SK-N-SH (cell line): ENCODE data around the gene DNAH1. TPM values are rescaled to one million over a fixed set of nuclear protein-coding genes. Genes with fewer than 3 reads are reported as not detected.

Source experiments
- CTCF ChIA-PET: fragments of 300-600, 350-600 bp; formaldehyde crosslinking; extraction: SDS; loops from one replicate; lab custom pipeline; 2021; lab: Yijun Ruan, JAX
- POLR2A ChIA-PET: fragments of 350-600 bp; sonication (Branson Sonifier 250); formaldehyde crosslinking; extraction: SDS; loops from one replicate; lab custom pipeline; 2020; ENCODE audit warnings: antibody characterized with exemption, inconsistent platforms; lab: Yijun Ruan, JAX
- DNase-seq: peaks from one replicate; pipeline ENCODE4 v3.0.0; 2012
- H2AFZ ChIP-seq: fragments of 200-600 bp; sonication (generic); 2 replicates; pipeline ENCODE4 v1.8.1; 2016; ENCODE audit warnings: antibody characterized with exemption, mild to moderate bottlenecking, low read depth
- H3F3A ChIP-seq: fragments of 200-600 bp; sonication (generic); replicated peaks from 2 replicates; pipeline ENCODE3; 2016; ENCODE audit warnings: antibody characterized with exemption, mild to moderate bottlenecking; ENCODE audit not compliant: insufficient read depth
- H3K27ac ChIP-seq, 2 experiments: fragments of 200-500 bp in 1 of 2; fragments of 200-600 bp in 1 of 2; sonication (Bioruptor generic) in 1 of 2; sonication (generic), shearing (Covaris generic) in 1 of 2; 2 replicates each; pipeline versions ENCODE4 v1.5.1 to v1.6.1; 2014 to 2016; ENCODE audit warnings: low read depth in 2 of 2, inconsistent platforms in 1 of 2, low read length in 1 of 2, mild to moderate bottlenecking in 1 of 2, mixed read lengths in 1 of 2
- H3K27me3 ChIP-seq: fragments of 200-600 bp; sonication (generic), shearing (Covaris generic); 2 replicates; pipeline ENCODE4 v1.6.1; 2016; ENCODE audit warnings: mixed run types; ENCODE audit not compliant: insufficient read depth
- H3K36me3 ChIP-seq, 2 experiments: fragments of 200-500 bp in 1 of 2; fragments of 200-600 bp in 1 of 2; sonication (Bioruptor generic) in 1 of 2; sonication (generic) in 1 of 2; replicated peaks in 1 of 2; 2 replicates each; pipeline versions ENCODE3 to v1.5.1; 2014 to 2016; ENCODE audit warnings: low read length in 1 of 2, mild to moderate bottlenecking in 1 of 2; ENCODE audit not compliant: insufficient read depth in 2 of 2, control insufficient read depth in 1 of 2
- H3K4me1 ChIP-seq, 2 experiments: fragments of 200-500 bp in 1 of 2; fragments of 200-600 bp in 1 of 2; sonication (Bioruptor generic) in 1 of 2; sonication (generic), shearing (Covaris generic) in 1 of 2; 2 replicates each; pipeline versions ENCODE4 v1.5.1 to v1.6.1; 2014 to 2016; ENCODE audit warnings: low read depth in 1 of 2, low read length in 1 of 2, mixed run types in 1 of 2; ENCODE audit not compliant: insufficient read depth in 2 of 2, control insufficient read depth in 1 of 2
- H3K4me2 ChIP-seq: fragments of 200-600 bp; sonication (generic), shearing (Covaris generic); 2 replicates; pipeline ENCODE4 v1.6.1; 2017; ENCODE audit warnings: mixed run types
- H3K4me3 ChIP-seq, 2 experiments: fragments of 200-500 bp in 1 of 2; fragments of 200-600 bp in 1 of 2; sonication (Bioruptor generic) in 1 of 2; sonication (generic), shearing (Covaris generic) in 1 of 2; 2 replicates each; pipeline versions ENCODE4 v1.5.1 to v1.8.1; 2014 to 2016; ENCODE audit warnings: low read depth in 2 of 2, inconsistent platforms in 1 of 2, low read length in 1 of 2, mild to moderate bottlenecking in 1 of 2, mixed read lengths in 1 of 2, moderate library complexity in 1 of 2
- H3K79me2 ChIP-seq: fragments of 200-600 bp; sonication (generic); 2 replicates; pipeline ENCODE4 v1.8.1; 2017; ENCODE audit warnings: mild to moderate bottlenecking; ENCODE audit not compliant: insufficient read depth
- H3K9ac ChIP-seq: fragments of 200-600 bp; sonication (generic); 2 replicates; pipeline ENCODE4 v1.6.1; 2017; ENCODE audit warnings: mixed run types
- H3K9me2 ChIP-seq: fragments of 200-600 bp; sonication (generic); 2 replicates; pipeline ENCODE4 v1.6.1; 2017; ENCODE audit warnings: mixed run types
- H3K9me3 ChIP-seq: fragments of 200-600 bp; sonication (generic); 2 replicates; pipeline ENCODE4 v1.6.1; 2017; ENCODE audit warnings: mixed run types, mild to moderate bottlenecking, moderate library complexity
- H4K20me1 ChIP-seq: fragments of 200-600 bp; sonication (generic); 2 replicates; pipeline ENCODE4 v1.6.1; 2017; ENCODE audit warnings: mild to moderate bottlenecking, mixed run types; ENCODE audit not compliant: insufficient read depth
- CHD2 ChIP-seq: fragments of 150-350 bp; IDR thresholded peaks from 2 replicates; pipeline ENCODE4 v1.6.1; 2018; ENCODE audit warnings: low read length; ENCODE audit not compliant: partially characterized antibody
- CTCF ChIP-seq: fragments of 200-600 bp; sonication (generic); IDR thresholded peaks from 2 replicates; pipeline ENCODE4 v1.6.1; 2017; ENCODE audit warnings: antibody characterized with exemption, mild to moderate bottlenecking, moderate library complexity
- EP300 ChIP-seq, 2 experiments: IDR thresholded peaks; 2 replicates each; pipeline versions ENCODE4 v1.4.0 to v1.6.1; 2012; ENCODE audit warnings: borderline replicate concordance in 1 of 2, low read depth in 1 of 2, low read length in 1 of 2
- FOSL2 ChIP-seq: IDR thresholded peaks from 2 replicates; pipeline ENCODE4 v1.4.0; 2012; ENCODE audit warnings: low read depth, mild to moderate bottlenecking, moderate library complexity, borderline replicate concordance
- FOXM1 ChIP-seq: IDR thresholded peaks from 2 replicates; pipeline ENCODE4 v1.4.0; 2012; ENCODE audit warnings: low read depth, mild to moderate bottlenecking
- GATA2 ChIP-seq: sonication (generic); formaldehyde crosslinking; IDR thresholded peaks from 2 replicates; pipeline ENCODE4 v1.5.0; 2020; ENCODE audit warnings: mild to moderate bottlenecking, missing genetic modification reagents
- IRF3 ChIP-seq: fragments of 150-350 bp; IDR thresholded peaks from 2 replicates; pipeline ENCODE4 v1.6.1; 2016; ENCODE audit warnings: mild to moderate bottlenecking, low read depth, low read length
- MAX ChIP-seq: IDR thresholded peaks from 2 replicates; pipeline ENCODE4 v1.4.0; 2012; ENCODE audit warnings: low read depth
- MEF2A ChIP-seq: IDR thresholded peaks from 2 replicates; pipeline ENCODE4 v1.4.0; 2012; ENCODE audit warnings: low read depth, borderline replicate concordance
- NRF1 ChIP-seq: IDR thresholded peaks from 2 replicates; pipeline ENCODE4 v1.6.1; 2012; ENCODE audit warnings: low read depth, mild to moderate bottlenecking, low read length
- PBX3 ChIP-seq: IDR thresholded peaks from 2 replicates; pipeline ENCODE4; 2012
- RCOR1 ChIP-seq: fragments of 150-350 bp; IDR thresholded peaks from 2 replicates; pipeline ENCODE4 v1.6.1; 2017; ENCODE audit warnings: antibody characterized with exemption, low read length
- RFX5 ChIP-seq: IDR thresholded peaks from 2 replicates; pipeline ENCODE4 v1.6.1; 2012; ENCODE audit warnings: mild to moderate bottlenecking, improper control_type of control experiment, low read length
- RXRA ChIP-seq: IDR thresholded peaks from 2 replicates; pipeline ENCODE4 v1.4.0; 2012; ENCODE audit warnings: low read depth, mild to moderate bottlenecking, borderline replicate concordance
- SMC3 ChIP-seq: IDR thresholded peaks from 2 replicates; pipeline ENCODE4 v1.6.1; 2012; ENCODE audit warnings: low read depth, low read length, improper control_type of control experiment
- TEAD4 ChIP-seq: IDR thresholded peaks from 2 replicates; pipeline ENCODE4 v1.4.0; 2012; ENCODE audit warnings: mild to moderate bottlenecking, borderline replicate concordance; ENCODE audit not compliant: insufficient read depth
- USF2 ChIP-seq: fragments of 150-350 bp; IDR thresholded peaks from 2 replicates; pipeline ENCODE4 v1.6.1; 2017; ENCODE audit warnings: antibody characterized with exemption, low read length, low read depth, borderline replicate concordance
- YY1 ChIP-seq: IDR thresholded peaks from 2 replicates; pipeline ENCODE4 v1.4.0; 2012; ENCODE audit warnings: low read depth, mild to moderate bottlenecking
- WGBS: methylation state at CpG from one replicate; pipeline ENCODE4 v1.1.6; 2017; ENCODE audit warnings: low lambda C conversion rate; 5-methylcytosine and 5-hydroxymethylcytosine counted together
- polyA plus RNA-seq, 3 experiments: library from polyadenylated mRNA; depleted of rRNA; stranded (reverse); fragments of >200 nt; gene quantifications; 2 replicates each; pipeline ENCODE4 v1.2.3, GENCODE V29; 2012

Gene DNAH1
- polyA plus RNA-seq, 1 of the 3 experiments (the other 2 are of a cell fraction) = 5.1 TPM

- 92% methylated on average over 8 of the region's 8 CpGs for WGBS
- no peak overlapping the region; the same call in 1 of the 2 replicates for H3K9ac ChIP-seq
- H3K9me3 ChIP-seq = no peaks in the 10 kb centered on the region
- CTCF ChIA-PET = interaction anchor here (1.1 to 1.5 kb wide), 3 partner anchors 23 to 466 kb away, joined by 3 to 4 read pairs (median 3); partner anchors contain the start of gene PARP3
- no peak for DNase-seq
- H3F3A ChIP-seq = peaks cover 6% of the 10 kb centered on the region
- no peak overlapping the region for H3K27ac ChIP-seq
- H3K4me3 ChIP-seq = peak overlapping the region; percentile 89 to 99; a peak in 3 of 4 replicates
- peaks cover 3 to 34% of the 10 kb centered on the region in 2 experiments; a peak in 3 of 4 replicates for H3K4me1 ChIP-seq
- H4K20me1 ChIP-seq = peaks cover 5% of the 10 kb centered on the region; the same call in 1 of the 2 replicates
- peaks cover 32 to 50% of the 10 kb centered on the region in 2 experiments for H3K36me3 ChIP-seq
- POLR2A ChIA-PET = no interaction called here
- peak overlapping the region; percentile 99 for H3K4me2 ChIP-seq
- no peaks in the 10 kb centered on the region for H3K9me2 ChIP-seq
- TF ChIP-seq TEAD4 = no peak
- TF ChIP-seq, all 33 proteins: peak for 0
- Histone ChIP-seq H2AFZ (no peak overlapping the region), H3K79me2 (peaks cover 55% of the 10 kb centered on the region), H3K27me3 (no peaks in the 10 kb centered on the region)
Measured at GRCh38 chr3:52408466-52408865, 92.3 kb downstream of the DNAH1 start.

- DNase-seq = no peak
- ChIA-PET CTCF (interaction anchor here (1.1 to 28.4 kb wide), 3 partner anchors 33 to 195 kb away, joined by 3 to 578 read pairs (median 3); partner anchors contain the start of genes NISCH, SEMA3G and TNNC1), POLR2A (no interaction called here)
Measured at GRCh38 chr3:52415800-52416199, 99.7 kb downstream of the DNAH1 start.

More at GRCh38 chr3:52415800-52416199, 99.7 kb downstream of the DNAH1 start:
- peaks cover 3 to 17% of the 10 kb centered on the region in 2 experiments; a peak in 3 of 4 replicates for H3K4me1 ChIP-seq
- H3K36me3 ChIP-seq = no peaks in the 10 kb centered on the region
- no peaks in the 10 kb centered on the region for H3K9me3 ChIP-seq
- H3K27me3 ChIP-seq = no peaks in the 10 kb centered on the region
- H4K20me1 ChIP-seq = peaks cover 5% of the 10 kb centered on the region; the same call in 1 of the 2 replicates
- peaks cover 29% of the 10 kb centered on the region for H3K79me2 ChIP-seq
- H3K9ac ChIP-seq = no peak overlapping the region
- 95% methylated on average over 3 of the region's 3 CpGs for WGBS
- H3K9me2 ChIP-seq = no peaks in the 10 kb centered on the region
- no peak overlapping the region for H3K27ac ChIP-seq
- H3K4me2 ChIP-seq = no peak overlapping the region
- H3F3A ChIP-seq = peaks cover 6% of the 10 kb centered on the region
- H3K4me3 ChIP-seq = no peak overlapping the region
- H2AFZ ChIP-seq = no peak overlapping the region
- TF ChIP-seq FOSL2 (no peak), CHD2 (no peak), GATA2 (no peak), SMC3 (no peak), MEF2A (no peak), RCOR1 (no peak), IRF3 (no peak), FOXM1 (no peak), RXRA (no peak), CTCF (no peak), NRF1 (no peak), YY1 (no peak), RFX5 (no peak), USF2 (no peak), PBX3 (no peak), EP300 (IDR thresholded peaks at IDR 0.05; ENCODE audit: borderline replicate concordance in 1 of 2, low read depth in 1 of 2, low read length in 1 of 2) (no peak), MAX (no peak)
- TF ChIP-seq, all 33 proteins: peak for 0
